HUES6 (cell line): ENCODE data around the gene DEPP1.

ENCODE experiments used
- H3K27ac ChIP-seq: 2 replicates; pipeline ENCODE4 v1.7.0; 2013; ENCODE audit warnings: low read depth, mild to moderate bottlenecking, low read length, inconsistent platforms
- H3K27me3 ChIP-seq: 2 replicates; pipeline ENCODE4 v1.6.1; 2013; ENCODE audit warnings: low read length; ENCODE audit not compliant: control insufficient read depth, insufficient read depth
- H3K36me3 ChIP-seq: 2 replicates; pipeline ENCODE4 v1.6.1; 2013; ENCODE audit warnings: low read length; ENCODE audit not compliant: control insufficient read depth, insufficient read depth
- H3K4me1 ChIP-seq: 2 replicates; pipeline ENCODE4 v1.6.1; 2013; ENCODE audit warnings: low read length; ENCODE audit not compliant: control insufficient read depth, insufficient read depth
- H3K4me3 ChIP-seq: 2 replicates; pipeline ENCODE4 v1.5.1; 2013; ENCODE audit warnings: low read depth, low read length
- H3K9ac ChIP-seq: one replicate; pipeline ENCODE4 v1.6.1; 2013; ENCODE audit warnings: mild to moderate bottlenecking, low read length
- H3K9me3 ChIP-seq: 2 replicates; pipeline ENCODE4 v1.6.1; 2013; ENCODE audit warnings: low read depth, low read length; ENCODE audit not compliant: control insufficient read depth, insufficient read depth

Gene DEPP1

GRCh38 chr10:44962870-44963738 is 15.5 kb downstream of the DEPP1 start:
- no peak overlapping the region for H3K27ac ChIP-seq
- H3K9ac ChIP-seq = no peak overlapping the region
- H3K4me1 ChIP-seq = peaks cover 75% of the 10 kb centered on the region
- H3K27me3 ChIP-seq = peaks cover 7% of the 10 kb centered on the region
- H3K4me3 ChIP-seq = no peak overlapping the region
- H3K9me3 ChIP-seq = no peaks in the 10 kb centered on the region
- H3K36me3 ChIP-seq = no peaks in the 10 kb centered on the region

DNA sequence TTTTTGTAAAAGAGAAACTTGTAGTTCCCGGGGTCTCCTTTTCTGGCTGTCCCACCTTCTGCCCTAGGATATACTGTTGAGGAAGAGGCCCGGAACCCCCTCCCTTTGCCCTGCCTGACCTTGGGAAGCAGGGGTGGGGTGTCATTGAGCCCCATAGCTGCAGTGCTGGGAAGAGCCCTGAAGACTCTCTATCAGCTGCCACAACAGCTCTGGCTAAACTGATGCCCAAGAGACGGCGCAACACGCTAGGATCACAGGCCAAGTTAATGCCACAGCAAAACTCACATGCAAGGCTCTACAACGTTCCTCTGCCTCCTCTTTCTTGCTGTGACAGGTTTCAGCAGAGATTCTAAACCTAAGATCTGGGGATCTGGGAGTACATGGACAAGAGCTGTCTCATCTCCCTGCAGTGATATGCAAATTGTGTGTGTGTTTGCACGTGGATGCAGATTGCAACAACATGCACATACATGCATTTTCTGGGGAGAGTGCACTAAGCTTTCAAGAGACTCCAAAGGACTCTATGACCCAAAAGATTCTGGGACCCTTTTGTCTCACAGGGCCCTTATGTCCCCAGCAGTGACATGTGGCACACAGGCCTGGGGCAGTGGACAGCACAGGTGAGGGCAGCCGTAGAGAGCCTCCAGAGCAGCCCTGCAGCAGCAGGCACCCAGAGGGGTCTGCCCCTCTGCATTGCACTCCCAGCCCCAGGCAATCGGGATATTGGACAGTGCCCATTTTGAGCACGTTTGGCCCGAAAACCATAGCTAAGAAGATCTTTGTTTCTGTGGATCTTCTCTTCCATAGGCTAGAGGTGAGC is 16.5 kb downstream of the DEPP1 start:
- Histone ChIP-seq H3K9ac (no peak overlapping the region), H3K27me3 (peaks cover 7% of the 10 kb centered on the region), H3K9me3 (no peaks in the 10 kb centered on the region), H3K27ac (no peak overlapping the region), H3K36me3 (no peaks in the 10 kb centered on the region), H3K4me3 (no peak overlapping the region), H3K4me1 (peaks cover 68% of the 10 kb centered on the region)

DNA sequence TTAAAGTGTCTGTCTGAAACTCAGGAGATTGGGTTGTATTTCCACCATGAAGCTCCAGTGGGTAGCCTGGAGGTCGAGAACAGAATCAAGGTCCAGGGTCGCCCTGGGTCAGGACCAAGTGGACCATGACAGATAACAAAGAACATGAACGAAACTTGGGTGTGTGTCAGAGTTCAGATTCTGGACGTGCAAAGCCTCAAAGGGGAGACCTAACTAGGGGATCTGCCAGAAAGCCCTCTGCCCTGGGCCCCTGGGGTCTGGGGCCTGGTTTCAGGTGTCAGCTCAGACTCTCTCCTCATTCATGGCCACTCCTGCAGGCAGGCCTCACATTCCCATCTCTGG is 17.4 kb downstream of the DEPP1 start:
- H3K4me3 ChIP-seq = no peak overlapping the region
- H3K4me1 ChIP-seq = peaks cover 64% of the 10 kb centered on the region
- peaks cover 7% of the 10 kb centered on the region for H3K27me3 ChIP-seq
- no peaks in the 10 kb centered on the region for H3K9me3 ChIP-seq
- H3K9ac ChIP-seq = no peak overlapping the region
- no peak overlapping the region for H3K27ac ChIP-seq
- no peaks in the 10 kb centered on the region for H3K36me3 ChIP-seq

DNA sequence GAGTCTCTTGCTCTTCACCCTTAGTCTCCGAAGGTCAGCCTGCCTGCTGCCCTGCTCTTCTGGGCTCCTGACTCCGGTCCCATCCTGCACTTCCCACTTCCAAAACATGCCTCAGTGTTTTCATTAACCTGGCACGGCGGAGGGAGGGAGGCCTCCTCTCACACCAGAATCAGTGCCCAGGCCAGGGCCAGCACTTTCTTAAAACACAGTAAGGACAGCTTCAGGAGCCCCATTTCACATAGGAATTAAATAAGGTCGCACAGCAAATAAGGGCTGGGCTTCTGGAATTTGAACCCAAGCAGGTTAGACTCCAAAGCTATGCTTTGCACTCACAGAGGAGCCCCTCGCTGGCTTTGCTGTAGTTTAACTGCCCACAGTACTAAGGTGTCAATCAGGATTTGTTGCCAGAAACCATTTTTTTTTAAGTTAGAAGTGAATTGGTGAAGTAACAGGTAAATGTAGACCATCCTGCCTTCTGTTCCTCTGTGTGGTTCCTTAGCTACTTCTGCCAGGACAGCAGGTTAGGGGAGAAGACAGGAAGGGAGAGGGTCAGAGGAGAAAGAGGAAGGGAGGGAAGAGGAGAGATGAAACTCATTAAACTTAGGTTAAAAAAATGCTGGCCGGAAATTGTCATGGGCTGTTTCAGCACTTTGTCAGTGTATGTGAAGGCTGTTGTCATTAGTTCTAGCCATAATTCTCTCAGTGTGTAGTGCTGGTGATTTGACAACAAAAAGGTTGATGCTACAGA is 18.0 kb downstream of the DEPP1 start:
- Histone ChIP-seq H3K4me3 (peak overlapping the region; percentile 75), H3K4me1 (peaks cover 58% of the 10 kb centered on the region), H3K27ac (no peak overlapping the region), H3K9me3 (no peaks in the 10 kb centered on the region), H3K9ac (no peak overlapping the region), H3K36me3 (no peaks in the 10 kb centered on the region), H3K27me3 (peaks cover 7% of the 10 kb centered on the region)

GRCh38 chr10:44960088-44960460 is 18.5 kb downstream of the DEPP1 start:
- Histone ChIP-seq H3K4me1 (peaks cover 52% of the 10 kb centered on the region), H3K36me3 (no peaks in the 10 kb centered on the region), H3K9me3 (no peaks in the 10 kb centered on the region), H3K27ac (no peak overlapping the region), H3K4me3 (peak overlapping the region; percentile 75), H3K27me3 (peaks cover 7% of the 10 kb centered on the region), H3K9ac (no peak overlapping the region)

- Histone ChIP-seq H3K36me3 (no peaks in the 10 kb centered on the region), H3K9me3 (no peaks in the 10 kb centered on the region), H3K4me3 (peak within 1 kb of the TSS; percentile 90), H3K27me3 (peaks cover 7% of the 10 kb centered on the region), H3K27ac (peak within 1 kb of the TSS; percentile 73; the same call in 1 of the 2 replicates), H3K4me1 (peaks cover 46% of the 10 kb centered on the region), H3K9ac (peak within 1 kb of the TSS; percentile 82)
Observed at GRCh38 chr10:44959247-44960087, 19.1 kb downstream of the DEPP1 start, which contains the start of gene RASSF4. RASSF4 (plus strand) TSS chr10:44959802; CDS start chr10:44970203, 10,401 bp downstream.

DNA sequence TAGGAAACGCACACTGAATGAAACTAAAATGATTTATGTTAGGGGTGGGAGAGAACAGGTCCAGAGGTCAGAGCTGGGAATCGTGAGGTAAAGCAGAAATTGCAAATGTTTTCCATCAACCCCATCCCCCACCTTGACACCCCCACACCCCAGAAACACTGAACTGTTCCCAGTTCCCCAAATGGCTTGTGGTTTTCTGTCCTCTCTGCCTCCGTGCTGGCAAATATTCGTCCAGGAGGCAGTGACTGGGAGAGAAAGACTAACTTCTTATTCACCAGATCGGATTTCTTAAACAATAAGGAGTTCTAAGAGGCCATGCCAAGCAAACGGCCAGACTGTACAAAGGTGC is 19.7 kb downstream of the DEPP1 start:
- Histone ChIP-seq H3K27me3 (peaks cover 7% of the 10 kb centered on the region), H3K9ac (peak overlapping the region; percentile 82), H3K36me3 (no peaks in the 10 kb centered on the region), H3K27ac (peak overlapping the region; percentile 73; the same call in 1 of the 2 replicates), H3K4me3 (peak overlapping the region; percentile 90), H3K9me3 (no peaks in the 10 kb centered on the region), H3K4me1 (peaks cover 40% of the 10 kb centered on the region)

GRCh38 chr10:44958196-44958897 is 20.3 kb downstream of the DEPP1 start:
- Histone ChIP-seq H3K9me3 (no peaks in the 10 kb centered on the region), H3K4me3 (peak overlapping the region; percentile 90), H3K27me3 (peaks cover 7% of the 10 kb centered on the region), H3K4me1 (peaks cover 37% of the 10 kb centered on the region), H3K9ac (peak overlapping the region; percentile 82), H3K36me3 (no peaks in the 10 kb centered on the region), H3K27ac (no peak overlapping the region)

GRCh38 chr10:44956717-44957706 is 21.6 kb downstream of the DEPP1 start:
- H3K27ac ChIP-seq = no peak overlapping the region
- H3K9me3 ChIP-seq = no peaks in the 10 kb centered on the region
- no peak overlapping the region for H3K9ac ChIP-seq
- no peaks in the 10 kb centered on the region for H3K36me3 ChIP-seq
- peaks cover 37% of the 10 kb centered on the region for H3K4me1 ChIP-seq
- H3K27me3 ChIP-seq = peaks cover 7% of the 10 kb centered on the region
- no peak overlapping the region for H3K4me3 ChIP-seq
